ENCODE data around the gene COL23A1.

COL23A1 gene

DNA sequence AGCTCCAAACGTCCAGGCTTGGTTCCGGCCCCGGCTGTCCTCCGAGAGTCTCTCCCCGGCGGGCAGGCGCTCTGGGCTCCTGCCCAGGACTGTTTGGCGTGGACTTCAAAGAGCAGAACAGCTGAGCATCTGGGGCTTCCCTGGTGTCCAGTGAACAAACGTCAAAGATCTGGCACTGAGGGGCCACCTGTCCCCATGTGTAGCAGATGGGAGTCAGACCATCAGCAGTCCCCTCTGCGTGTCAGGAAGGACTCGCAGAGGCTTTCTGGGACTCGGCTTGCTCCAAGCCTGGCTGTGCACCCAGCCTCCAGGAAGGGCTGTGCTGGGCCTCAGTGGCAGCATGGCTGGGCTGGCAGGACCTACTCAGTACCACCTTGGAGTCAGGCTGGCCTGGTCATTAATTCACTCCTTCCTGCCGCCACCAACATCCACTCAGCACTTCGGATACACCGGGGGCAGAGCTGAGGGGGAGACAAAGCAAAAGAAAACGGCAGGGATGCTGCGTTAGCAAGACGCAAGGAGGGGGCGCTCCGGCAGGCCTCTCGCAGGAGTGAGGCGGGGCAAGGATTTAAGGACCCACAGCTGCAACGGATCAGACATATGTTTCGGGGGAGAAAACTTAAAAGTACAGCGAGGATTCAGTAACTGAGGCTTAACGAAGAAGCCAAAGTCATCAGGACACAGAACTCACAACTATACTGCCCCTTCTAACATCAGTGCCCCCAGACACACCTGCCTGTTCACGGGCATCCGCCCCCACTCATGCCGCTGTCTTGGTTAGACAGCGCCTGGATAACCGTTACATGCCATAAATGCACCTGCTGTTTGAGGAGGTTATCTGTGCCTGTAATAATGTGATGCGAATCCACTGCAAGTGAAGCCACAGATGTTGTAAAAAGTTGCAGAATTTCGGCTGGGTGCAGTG, 193.1 kb downstream of the COL23A1 start:
- ChIA-PET CTCF (no interaction called here), POLR2A (ENCODE audit: low non-redundant PET) (no interaction called here)
- TF ChIP-seq, protein P1, sequence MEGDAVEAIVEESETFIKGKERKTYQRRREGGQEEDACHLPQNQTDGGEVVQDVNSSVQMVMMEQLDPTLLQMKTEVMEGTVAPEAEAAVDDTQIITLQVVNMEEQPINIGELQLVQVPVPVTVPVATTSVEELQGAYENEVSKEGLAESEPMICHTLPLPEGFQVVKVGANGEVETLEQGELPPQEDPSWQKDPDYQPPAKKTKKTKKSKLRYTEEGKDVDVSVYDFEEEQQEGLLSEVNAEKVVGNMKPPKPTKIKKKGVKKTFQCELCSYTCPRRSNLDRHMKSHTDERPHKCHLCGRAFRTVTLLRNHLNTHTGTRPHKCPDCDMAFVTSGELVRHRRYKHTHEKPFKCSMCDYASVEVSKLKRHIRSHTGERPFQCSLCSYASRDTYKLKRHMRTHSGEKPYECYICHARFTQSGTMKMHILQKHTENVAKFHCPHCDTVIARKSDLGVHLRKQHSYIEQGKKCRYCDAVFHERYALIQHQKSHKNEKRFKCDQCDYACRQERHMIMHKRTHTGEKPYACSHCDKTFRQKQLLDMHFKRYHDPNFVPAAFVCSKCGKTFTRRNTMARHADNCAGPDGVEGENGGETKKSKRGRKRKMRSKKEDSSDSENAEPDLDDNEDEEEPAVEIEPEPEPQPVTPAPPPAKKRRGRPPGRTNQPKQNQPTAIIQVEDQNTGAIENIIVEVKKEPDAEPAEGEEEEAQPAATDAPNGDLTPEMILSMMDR (conservative IDR thresholded peaks at IDR 0.05; ENCODE audit: low read depth): no peak
- H3K27ac ChIP-seq: no peak overlapping the region
- DNase-seq (ENCODE audit: low spot score): no peak

GRCh38 chr5:178394074-178394473, 196.1 kb downstream of the COL23A1 start:
- CTCF ChIA-PET: interaction anchor here (1.1 to 1.2 kb wide), 2 partner anchors 42 to 110 kb away, joined by 3 read pairs; no protein-coding TSS in a partner anchor
- POLR2A ChIA-PET (ENCODE audit: low non-redundant PET): no interaction called here
- TF ChIP-seq, protein P1 (conservative IDR thresholded peaks at IDR 0.05; ENCODE audit: low read depth): no peak
- DNase-seq (ENCODE audit: low spot score): no peak
- no peak overlapping the region for H3K27ac ChIP-seq

GRCh38 chr5:178392931-178393394, 197.2 kb downstream of the COL23A1 start:
- POLR2A ChIA-PET (ENCODE audit: low non-redundant PET): no interaction called here
- TF ChIP-seq, protein P1 (conservative IDR thresholded peaks at IDR 0.05; ENCODE audit: low read depth): no peak
- H3K27ac ChIP-seq: no peak overlapping the region
- DNase-seq (ENCODE audit: low spot score): no peak
- CTCF ChIA-PET: interaction anchor here (1.2 kb wide), 1 partner anchor 109 kb away, joined by 3 read pairs; no protein-coding TSS in a partner anchor

GRCh38 chr5:178392386-178392785, 197.8 kb downstream of the COL23A1 start:
- ChIA-PET POLR2A (ENCODE audit: low non-redundant PET) (no interaction called here), CTCF (no interaction called here)
- H3K27ac ChIP-seq: no peak overlapping the region
- no peak for DNase-seq (ENCODE audit: low spot score)
- TF ChIP-seq, protein P1 (conservative IDR thresholded peaks at IDR 0.05; ENCODE audit: low read depth): no peak

DNA sequence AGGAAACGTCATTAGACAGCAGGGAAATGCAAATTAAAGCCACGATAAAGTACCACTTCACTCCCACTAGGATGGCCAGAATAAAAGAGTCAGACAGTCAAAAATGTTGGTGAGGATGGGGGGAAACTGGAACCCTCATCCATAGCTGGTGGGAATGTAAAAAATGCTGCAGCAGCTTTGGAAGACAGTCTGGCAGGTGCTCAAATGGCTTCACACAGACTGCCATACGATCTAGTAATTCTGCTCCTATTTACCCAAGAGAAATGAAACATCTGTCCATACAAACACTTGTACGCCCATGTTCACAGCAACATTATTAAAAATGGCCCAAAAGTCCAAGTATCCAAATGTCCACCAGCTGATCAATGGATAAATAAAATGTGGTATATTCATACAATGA, 198.7 kb downstream of the COL23A1 start:
- CTCF ChIA-PET: no interaction called here
- TF ChIP-seq, protein P1 (conservative IDR thresholded peaks at IDR 0.05; ENCODE audit: low read depth): no peak
- DNase-seq (ENCODE audit: low spot score): no peak

GRCh38 chr5:178389796-178390195, 200.4 kb downstream of the COL23A1 start:
- ChIA-PET CTCF (interaction anchor here (0.5 kb wide), 1 partner anchor 137 kb away, joined by 3 read pairs; no protein-coding TSS in a partner anchor), POLR2A (ENCODE audit: low non-redundant PET) (no interaction called here)
- TF ChIP-seq, protein P1 (conservative IDR thresholded peaks at IDR 0.05; ENCODE audit: low read depth): no peak
- no peak for DNase-seq (ENCODE audit: low spot score)
- no peak overlapping the region for H3K27ac ChIP-seq

More for the DNA sequence above, 198.7 kb downstream of the COL23A1 start:
- H3K27ac ChIP-seq: no peak overlapping the region
- POLR2A ChIA-PET (ENCODE audit: low non-redundant PET): no interaction called here
